HG03103 (cell line): ENCODE results near the gene SLC6A8.
"Not testable (repeated sequence)": the region's sequence is repeated elsewhere in the genome, so short reads cannot be mapped to it uniquely, and the experiment has no call there.

Experiments
- ATAC-seq: cut with Tn5 transposase; IDR thresholded peaks from one replicate; pipeline ENCODE4 v1.9.1; 2021; ENCODE audit warnings: low read depth; ENCODE audit not compliant: unreplicated experiment

Gene SLC6A8

DNA sequence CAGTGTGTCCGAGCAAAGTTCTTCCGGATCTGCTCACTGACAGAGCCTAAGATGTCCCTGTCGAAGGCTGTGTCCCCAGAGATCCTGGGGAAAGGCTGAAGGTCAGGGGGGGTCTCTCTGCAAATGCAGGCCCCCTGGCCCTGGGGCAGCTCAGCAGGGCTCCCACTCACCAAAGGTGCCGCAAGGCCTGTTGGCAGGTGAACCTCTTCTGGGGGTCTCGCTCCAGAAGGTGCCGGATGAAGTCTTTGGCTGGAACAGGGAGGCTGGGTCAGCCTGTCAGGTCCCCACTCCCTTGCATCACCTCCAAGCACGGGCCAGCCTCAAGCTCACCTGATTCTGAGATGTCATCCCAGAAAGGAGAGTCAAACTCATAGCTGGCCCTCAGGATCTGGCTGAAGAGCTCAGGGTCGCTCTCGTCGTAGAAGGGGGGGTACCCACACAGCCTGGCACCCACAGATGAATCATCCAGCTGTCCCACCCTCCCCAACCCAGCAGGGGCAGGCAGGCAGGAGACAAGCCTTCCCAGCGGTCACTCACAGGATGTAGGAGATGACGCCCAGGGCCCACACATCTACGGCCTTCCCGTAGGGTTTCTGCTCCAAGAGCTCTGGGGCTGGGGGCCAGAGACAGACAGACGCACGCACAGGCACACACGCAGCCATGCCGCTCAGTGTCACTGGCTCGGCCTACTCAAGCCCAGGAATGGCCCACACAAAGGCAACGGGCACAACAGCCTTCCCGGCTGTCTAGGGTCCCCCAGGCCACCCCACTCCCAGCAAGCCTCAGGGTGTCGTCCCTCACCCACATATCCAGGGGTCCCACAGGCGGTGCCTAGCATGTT is 16.8 kb upstream of the SLC6A8 start:
- ATAC-seq, result no peak

- no peak for ATAC-seq
These were observed 15.9 kb upstream of the SLC6A8 start for GRCh38 chrX:153671589-153672530.

GRCh38 chrX:153672531-153673427 is 14.9 kb upstream of the SLC6A8 start:
- ATAC-seq, result no peak

- no peak for ATAC-seq
These were observed 14.1 kb upstream of the SLC6A8 start, which contains the start of gene PNCK for GRCh38 chrX:153673428-153674218. TSS of gene PNCK (minus strand) at chrX:153673813. CDS start at chrX:153673076, 737 bp downstream.

- ATAC-seq, result no peak
These were observed 13.4 kb upstream of the SLC6A8 start for GRCh38 chrX:153674219-153674851.

DNA sequence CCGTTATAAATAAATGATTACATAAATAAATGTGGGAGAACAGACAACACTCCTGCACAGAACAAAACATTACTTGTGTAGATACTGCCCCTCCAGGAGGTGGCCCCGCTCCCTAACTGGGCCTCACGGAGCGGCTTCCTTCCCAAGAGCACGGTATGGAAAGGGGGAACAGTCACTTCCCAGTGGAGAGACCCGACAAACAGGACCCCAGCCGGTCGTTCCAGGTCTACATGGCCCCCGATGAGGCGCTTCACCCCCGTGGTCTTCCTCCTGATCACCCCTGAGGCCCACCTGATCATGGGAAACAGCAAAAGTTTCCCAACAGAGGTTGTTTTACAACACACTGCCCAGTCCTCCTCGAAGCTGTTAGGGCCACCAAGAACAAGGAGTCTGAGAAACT is 6.6 kb upstream of the SLC6A8 start:
- ATAC-seq, result no peak

DNA sequence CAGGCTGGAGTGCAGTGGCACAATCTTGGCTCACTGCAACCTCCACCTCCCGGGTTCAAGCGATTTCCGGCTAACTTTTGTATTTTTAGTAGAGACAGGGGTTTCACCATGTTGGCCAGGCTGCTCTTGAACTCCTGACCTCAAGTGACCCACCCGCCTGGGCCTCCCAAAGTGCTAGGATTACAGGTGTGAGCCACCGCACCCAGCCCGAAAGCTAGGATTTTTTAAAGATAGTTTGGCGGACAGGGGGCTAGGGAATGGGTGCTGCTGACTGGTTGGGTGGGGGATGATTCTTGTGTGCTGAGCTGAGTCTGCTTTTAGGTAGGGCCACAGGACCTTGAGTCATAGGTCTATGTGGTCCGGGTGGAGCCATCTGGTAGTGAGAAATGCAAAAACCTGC is 4.2 kb upstream of the SLC6A8 start:
- not testable (repeated sequence) for ATAC-seq

DNA sequence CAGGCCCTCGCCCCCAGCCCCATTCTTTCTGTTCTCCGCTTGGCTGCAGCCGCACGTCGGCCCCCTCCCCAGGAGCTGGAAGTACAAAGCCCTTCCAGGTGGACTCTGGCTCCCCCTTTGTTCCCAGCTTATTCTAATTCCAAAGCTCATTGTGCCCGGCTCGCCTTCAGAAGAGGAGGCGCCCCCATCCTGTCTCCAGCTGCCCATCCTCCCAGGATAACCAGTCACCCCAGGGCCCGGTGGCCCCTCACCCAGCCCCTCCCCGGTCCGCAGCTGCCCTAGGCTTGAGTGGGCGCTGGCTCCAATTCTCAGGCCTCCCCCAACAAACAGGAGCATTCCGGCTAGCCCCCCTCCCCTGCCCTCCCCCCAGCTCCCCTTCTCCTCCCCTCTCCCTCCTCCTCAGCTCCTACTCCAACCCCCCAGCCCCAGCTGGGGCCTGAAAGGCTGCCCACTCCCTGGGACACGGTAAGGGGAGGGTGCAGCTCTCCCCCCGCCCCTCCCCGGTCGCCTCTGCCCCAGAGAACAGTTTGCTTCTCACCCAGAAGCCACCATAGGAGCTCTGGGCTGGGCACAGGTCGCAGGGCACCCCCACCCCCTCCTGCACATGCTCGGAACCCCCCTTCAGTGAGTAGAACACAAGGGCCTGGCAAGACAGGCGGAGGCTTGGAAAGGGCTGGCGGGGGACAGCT is 3.1 kb upstream of the SLC6A8 start:
- ATAC-seq, result no peak

GRCh38 chrX:153685156-153685536 is 2.6 kb upstream of the SLC6A8 start:
- no peak for ATAC-seq

GRCh38 chrX:153685751-153686696 is 1.7 kb upstream of the SLC6A8 start:
- no peak for ATAC-seq

- no peak for ATAC-seq
These were observed 1.0 kb upstream of the SLC6A8 start for GRCh38 chrX:153686711-153687110.

DNA sequence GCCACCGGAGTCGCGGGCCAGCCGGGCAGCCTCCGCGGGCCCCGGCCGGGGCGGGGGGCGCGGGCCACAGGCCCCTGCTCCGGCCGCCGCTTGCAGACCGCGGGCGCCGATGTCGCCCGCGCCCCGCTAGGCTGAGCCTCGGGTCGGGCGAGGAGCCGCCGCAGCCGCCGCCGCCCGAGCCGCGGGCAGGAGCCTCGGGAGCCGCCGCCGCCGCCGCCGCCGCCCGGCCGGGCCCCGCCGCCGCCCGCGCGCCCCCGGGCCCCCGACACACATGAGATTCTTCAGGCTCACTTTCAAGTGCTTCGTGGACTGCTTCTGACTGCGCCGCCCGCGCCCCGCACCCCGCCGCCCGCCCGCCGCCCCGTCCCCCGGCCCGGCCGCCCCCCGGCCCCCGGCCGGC is 345 bp downstream of the SLC6A8 start:
- ATAC-seq, result no peak

DNA sequence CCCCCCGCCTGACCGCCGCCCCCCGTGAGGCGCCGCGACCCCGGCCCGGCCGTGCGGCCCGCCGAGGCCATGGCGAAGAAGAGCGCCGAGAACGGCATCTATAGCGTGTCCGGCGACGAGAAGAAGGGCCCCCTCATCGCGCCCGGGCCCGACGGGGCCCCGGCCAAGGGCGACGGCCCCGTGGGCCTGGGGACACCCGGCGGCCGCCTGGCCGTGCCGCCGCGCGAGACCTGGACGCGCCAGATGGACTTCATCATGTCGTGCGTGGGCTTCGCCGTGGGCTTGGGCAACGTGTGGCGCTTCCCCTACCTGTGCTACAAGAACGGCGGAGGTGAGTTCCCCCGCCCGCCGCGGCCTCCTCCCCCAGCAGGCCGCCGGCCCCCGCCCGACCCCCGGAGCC is 780 bp downstream of the SLC6A8 start:
- no peak for ATAC-seq

GRCh38 chrX:153688911-153689590 is 1.3 kb downstream of the SLC6A8 start:
- ATAC-seq, result no peak

- no peak for ATAC-seq
These were observed 2.1 kb downstream of the SLC6A8 start for GRCh38 chrX:153689654-153690465.

DNA sequence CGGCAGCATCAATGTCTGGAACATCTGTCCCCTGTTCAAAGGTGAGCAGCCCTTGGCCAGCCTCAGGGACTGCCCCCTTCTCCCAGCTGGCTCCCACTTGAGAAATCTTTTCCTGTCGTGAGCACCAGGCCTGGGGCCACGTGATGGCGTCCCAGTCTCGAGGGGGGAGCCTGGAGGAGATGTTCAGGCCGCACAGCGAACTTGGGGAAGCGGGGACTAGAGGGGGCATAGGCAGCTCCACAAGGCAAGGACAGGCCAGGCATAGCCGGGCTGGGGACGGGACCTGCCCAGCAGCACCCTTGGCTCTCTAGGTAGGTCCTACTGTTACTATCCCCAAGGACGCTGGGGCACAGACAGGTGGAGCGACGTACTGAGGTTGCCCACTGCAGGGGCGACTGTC is 2.7 kb downstream of the SLC6A8 start:
- no peak for ATAC-seq
